Fibroblast of peridontal ligament (primary cell): ENCODE data around the gene L3MBTL4.
"Not testable (repeated sequence)": the region's sequence is repeated elsewhere in the genome, so short reads cannot be mapped to it uniquely, and the experiment has no call there.

Experiments
- DNase-seq: peaks from one replicate; pipeline ENCODE4 v3.0.0-alpha.2; 2010; ENCODE audit errors: extremely low read depth

The L3MBTL4 gene

DNA sequence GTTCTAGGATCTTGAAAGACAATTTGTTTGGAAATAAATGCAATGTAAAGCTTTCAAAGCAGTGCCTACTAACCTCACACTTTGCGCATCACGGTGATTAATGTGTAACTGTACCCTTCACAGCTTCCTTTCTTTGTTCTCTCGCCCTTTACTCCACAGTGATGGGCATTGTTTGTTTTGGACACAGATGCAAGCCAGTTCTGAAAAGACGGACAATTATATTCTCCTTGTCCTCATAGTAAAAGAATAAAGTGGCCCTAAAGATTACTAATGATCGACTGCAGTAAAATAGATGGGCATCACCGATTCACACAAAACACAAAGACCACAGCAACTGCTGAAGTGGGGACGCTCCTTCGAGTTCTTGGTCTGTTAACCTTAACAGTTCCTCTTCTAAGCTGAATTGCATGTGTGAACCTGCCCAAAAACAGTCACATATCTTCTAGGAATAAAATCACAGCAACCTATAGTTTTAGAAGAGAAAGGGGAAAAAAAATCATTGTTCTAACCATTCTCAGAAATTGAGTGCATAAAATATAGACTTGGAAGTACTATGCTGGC lies 7.7 kb downstream of the L3MBTL4 start:
- DNase-seq, result no peak

DNA sequence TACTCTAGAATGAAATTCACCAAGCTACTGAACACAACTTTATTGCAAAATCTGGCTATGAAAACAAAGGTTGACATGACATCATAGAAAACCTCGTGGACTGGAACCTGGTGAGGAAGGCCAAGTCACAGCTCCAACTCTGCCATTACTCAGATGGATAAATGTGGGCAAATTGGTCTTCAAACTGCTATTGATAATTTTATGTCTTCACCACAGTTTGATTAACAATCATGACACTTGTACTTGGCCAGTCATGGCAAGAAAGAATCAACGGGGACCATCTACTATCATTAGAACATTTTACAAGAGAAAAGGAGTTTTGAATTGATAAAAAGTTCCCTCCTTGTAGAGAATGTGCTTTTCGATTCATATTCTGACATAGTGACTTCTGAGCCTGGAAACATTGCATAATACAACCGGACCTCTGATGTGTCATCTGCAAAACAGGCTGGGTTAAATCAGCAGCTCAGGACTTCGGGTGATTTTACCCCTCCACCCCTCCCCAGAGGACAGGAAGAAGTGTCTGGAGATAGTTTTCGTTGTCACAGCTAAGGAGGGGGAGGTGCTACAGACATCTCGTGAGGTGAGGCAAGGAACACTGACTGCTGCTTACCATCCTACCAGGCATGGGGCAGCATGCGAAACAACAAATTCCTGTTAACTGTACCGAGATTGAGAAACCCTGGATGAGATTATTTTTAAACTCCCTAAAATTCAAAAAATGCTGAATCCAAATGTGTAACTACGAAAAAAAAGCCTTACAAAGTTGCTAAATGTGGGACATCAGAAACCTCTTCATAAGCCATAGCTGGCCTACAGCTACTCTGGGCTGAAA lies 8.4 kb downstream of the L3MBTL4 start:
- DNase-seq, result no peak

GRCh38 chr18:6405237-6406074 lies 9.3 kb downstream of the L3MBTL4 start:
- no peak for DNase-seq

- DNase-seq, result no peak
Observed at GRCh38 chr18:6404834-6405233, 9.9 kb downstream of the L3MBTL4 start.

- no peak for DNase-seq
Observed at GRCh38 chr18:6401687-6402086, 13.0 kb downstream of the L3MBTL4 start.

- no peak for DNase-seq
Observed at GRCh38 chr18:6399776-6400175, 14.9 kb downstream of the L3MBTL4 start.

- no peak for DNase-seq
Observed at GRCh38 chr18:6397931-6398566, 16.7 kb downstream of the L3MBTL4 start.

DNA sequence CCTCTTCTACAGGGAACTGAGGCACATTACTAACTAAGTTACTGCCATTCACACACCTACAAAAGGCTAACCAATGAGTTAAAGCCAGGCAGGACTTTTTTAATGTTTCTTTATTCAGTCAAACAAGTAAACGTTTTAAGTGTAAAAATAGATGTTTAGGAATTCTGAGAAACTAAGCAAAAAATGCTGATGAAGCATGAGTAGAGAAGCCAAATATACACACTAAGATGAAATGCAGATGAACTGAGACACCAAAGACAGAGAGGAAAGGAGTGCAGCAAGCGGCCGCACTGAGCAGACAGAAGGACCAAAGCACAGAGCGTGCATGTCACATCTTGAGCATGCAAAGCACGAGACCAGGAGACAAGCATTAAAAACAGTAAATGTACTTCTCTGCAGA lies 17.9 kb downstream of the L3MBTL4 start:
- DNase-seq, result no peak

- DNase-seq, result no peak
Observed at GRCh38 chr18:6396276-6396675, 18.4 kb downstream of the L3MBTL4 start.

DNA sequence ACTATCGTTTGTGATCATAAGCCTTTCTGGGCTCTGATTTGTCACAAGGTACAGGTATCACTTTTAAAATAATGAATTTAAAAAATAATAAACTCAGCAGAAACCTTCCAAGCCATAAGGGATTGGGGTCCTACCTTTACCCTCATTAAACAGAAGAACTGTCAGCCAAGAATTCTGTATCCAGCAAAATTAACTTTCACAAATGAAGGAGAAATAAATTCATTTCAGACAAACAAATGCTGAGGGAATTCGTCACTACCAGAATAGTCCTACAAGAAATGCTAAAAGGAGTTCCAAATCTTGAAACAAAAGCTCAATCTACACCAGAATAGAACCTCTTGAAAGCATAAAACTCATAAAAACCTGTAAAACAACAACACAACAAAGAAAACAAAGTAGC lies 25.7 kb downstream of the L3MBTL4 start:
- DNase-seq, result no peak

- no peak for DNase-seq
Observed at GRCh38 chr18:6382963-6383362, 31.7 kb downstream of the L3MBTL4 start.

DNA sequence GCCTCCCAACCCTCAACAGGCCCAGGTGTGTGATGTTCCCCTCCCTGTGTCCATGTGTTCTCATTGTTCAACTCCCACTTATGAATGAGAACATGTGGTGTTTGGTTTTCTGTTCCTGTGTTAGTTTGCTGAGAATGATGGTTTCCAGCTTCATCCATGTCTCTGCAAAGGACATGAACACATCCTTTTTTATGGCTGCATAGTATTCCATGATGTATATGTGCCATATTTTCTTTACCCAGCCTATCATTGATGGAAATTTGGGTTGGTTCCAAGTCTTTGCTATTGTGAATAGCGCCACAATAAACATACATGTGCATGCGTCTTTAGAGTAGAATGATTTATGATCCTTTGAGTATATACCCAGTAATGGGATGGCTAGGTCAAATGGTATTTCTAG lies 37.2 kb downstream of the L3MBTL4 start:
- not testable (repeated sequence) for DNase-seq

GRCh38 chr18:6376433-6377229 lies 38.1 kb downstream of the L3MBTL4 start:
- no peak for DNase-seq

GRCh38 chr18:6374935-6375529 lies 39.7 kb downstream of the L3MBTL4 start:
- no peak for DNase-seq

GRCh38 chr18:6374340-6374739 lies 40.4 kb downstream of the L3MBTL4 start:
- DNase-seq, result no peak

- DNase-seq, result no peak
Observed at GRCh38 chr18:6373187-6373586, 41.5 kb downstream of the L3MBTL4 start.

- DNase-seq, result no peak
Observed at GRCh38 chr18:6370886-6371635, 43.6 kb downstream of the L3MBTL4 start.

DNA sequence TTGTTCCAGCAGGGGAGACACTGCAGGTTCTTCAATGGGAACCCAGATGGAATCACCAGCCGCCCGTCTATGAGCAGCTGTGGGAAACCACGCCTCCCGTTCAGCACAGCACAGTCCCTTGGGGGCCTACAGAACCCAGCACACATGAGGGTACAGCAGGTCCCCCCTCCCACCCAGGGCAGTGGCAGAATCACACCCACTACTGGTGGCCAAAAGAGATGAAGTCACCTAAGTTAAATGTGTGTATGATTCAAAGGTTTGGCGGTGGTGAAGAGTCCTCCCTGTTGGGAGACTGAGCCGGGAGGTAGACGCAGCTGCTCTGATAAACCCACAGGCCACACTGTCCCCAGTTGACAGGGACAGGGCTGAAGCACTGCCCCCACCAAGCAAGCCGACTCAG lies 44.3 kb downstream of the L3MBTL4 start:
- DNase-seq, result no peak

DNA sequence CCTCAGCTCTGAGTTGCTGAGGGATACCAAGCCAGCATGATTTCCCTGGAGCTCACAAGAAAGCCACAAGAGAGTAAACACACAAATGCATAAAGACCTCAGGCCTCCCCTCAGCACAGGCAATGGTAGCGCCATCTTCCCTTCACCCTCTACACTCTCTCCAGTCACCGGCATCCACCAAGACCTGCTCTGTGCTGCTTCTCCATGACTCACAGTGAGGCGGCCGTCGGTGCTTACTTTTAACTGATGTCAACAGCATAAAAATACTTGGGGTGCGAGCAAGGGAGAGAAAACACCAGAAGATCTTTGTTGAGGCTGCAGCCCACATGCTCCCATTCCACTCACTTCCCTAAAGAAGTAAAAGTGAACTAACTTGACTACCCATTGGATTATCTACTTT lies 46.7 kb downstream of the L3MBTL4 start:
- no peak for DNase-seq

DNA sequence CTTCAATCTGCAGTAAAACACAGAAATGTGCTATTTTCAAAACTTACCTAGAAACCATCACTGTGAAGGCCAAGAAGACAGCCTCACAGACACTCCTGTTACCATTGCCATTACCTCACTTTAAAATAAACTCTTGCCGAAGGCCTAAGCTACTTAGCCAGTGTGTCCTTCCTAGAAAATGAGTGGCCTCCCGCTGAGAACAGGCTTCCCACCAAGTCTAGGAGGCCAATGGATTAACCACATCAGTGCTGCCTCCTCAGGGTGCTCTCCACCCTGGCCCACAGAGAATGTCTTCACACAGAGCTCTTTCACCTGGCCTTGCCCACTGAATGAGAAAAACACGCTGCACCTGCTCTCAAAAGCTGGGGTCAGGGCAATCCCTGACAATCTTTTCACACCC lies 47.5 kb downstream of the L3MBTL4 start:
- DNase-seq, result no peak
